ENCODE measurements around the gene PLA2G4B. TPM values are rescaled to one million over a fixed set of nuclear protein-coding genes. Genes with fewer than 3 reads are reported as not detected.

Gene PLA2G4B
- total and polyA plus RNA-seq, 3 donors from 2014 or later, result 7.4 to 16.6 (median 16.4) TPM

- Histone ChIP-seq H3K27me3 (no peaks in the 10 kb centered on the region), H3K27ac (no peak overlapping the region), H3K4me3 (no peak overlapping the region), H3K36me3 (ENCODE audit: low read depth, missing control alignments) (no peaks in the 10 kb centered on the region), H3K9me3 (no peaks in the 10 kb centered on the region), H3K4me1 (peaks cover 8% of the 10 kb centered on the region)
- TF ChIP-seq, protein P1, sequence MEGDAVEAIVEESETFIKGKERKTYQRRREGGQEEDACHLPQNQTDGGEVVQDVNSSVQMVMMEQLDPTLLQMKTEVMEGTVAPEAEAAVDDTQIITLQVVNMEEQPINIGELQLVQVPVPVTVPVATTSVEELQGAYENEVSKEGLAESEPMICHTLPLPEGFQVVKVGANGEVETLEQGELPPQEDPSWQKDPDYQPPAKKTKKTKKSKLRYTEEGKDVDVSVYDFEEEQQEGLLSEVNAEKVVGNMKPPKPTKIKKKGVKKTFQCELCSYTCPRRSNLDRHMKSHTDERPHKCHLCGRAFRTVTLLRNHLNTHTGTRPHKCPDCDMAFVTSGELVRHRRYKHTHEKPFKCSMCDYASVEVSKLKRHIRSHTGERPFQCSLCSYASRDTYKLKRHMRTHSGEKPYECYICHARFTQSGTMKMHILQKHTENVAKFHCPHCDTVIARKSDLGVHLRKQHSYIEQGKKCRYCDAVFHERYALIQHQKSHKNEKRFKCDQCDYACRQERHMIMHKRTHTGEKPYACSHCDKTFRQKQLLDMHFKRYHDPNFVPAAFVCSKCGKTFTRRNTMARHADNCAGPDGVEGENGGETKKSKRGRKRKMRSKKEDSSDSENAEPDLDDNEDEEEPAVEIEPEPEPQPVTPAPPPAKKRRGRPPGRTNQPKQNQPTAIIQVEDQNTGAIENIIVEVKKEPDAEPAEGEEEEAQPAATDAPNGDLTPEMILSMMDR (IDR thresholded peaks at IDR 0.05), result no peak
- TF ChIP-seq POLR2A (IDR thresholded peaks at IDR 0.05), result no peak
- no peak for DNase-seq
- intact Hi-C loops (cut with DNase I; ENCODE audit: low total_unique reads), result no loop called here
- WGBS, 2 donors, result 94 to 95% methylated on average over 3 of the region's 3 CpGs
Measured at GRCh38 chr15:41832875-41833274, 5.8 kb upstream of the PLA2G4B start.

DNA sequence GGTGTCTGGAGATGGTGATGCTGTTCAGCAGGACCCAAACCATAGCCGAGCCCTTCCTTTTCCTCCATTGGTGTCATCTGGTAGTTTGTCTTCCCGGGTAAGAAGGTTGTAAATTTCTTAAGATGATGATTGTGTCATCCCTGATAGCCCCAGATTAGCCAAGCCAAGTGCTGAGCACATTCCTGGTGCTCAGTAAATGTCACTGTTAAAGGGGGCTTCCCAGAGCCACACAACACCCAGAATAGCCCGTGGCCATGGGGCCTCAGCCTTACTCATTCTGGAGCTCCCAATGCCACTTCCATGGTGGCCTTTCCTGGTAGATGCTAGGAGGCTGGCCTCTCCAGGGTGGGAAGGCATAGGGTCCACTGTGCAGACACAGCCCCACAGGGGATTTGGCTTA is 4.6 kb upstream of the PLA2G4B start:
- Histone ChIP-seq H3K4me3 (no peak overlapping the region), H3K27me3 (no peaks in the 10 kb centered on the region), H3K4me1 (peaks cover 2% of the 10 kb centered on the region), H3K9me3 (no peaks in the 10 kb centered on the region), H3K27ac (no peak overlapping the region), H3K36me3 (ENCODE audit: low read depth, missing control alignments) (no peaks in the 10 kb centered on the region)
- DNase-seq, result no peak
- TF ChIP-seq, protein P1 (IDR thresholded peaks at IDR 0.05), result no peak
- TF ChIP-seq POLR2A (IDR thresholded peaks at IDR 0.05), result no peak
- intact Hi-C loops (cut with DNase I; ENCODE audit: low total_unique reads), result no loop called here
- 78 to 84% methylated on average over 2 to 3 of the region's 3 CpGs for WGBS, 2 donors

- Histone ChIP-seq H3K4me3 (no peak overlapping the region), H3K27ac (no peak overlapping the region), H3K27me3 (no peaks in the 10 kb centered on the region), H3K36me3 (ENCODE audit: low read depth, missing control alignments) (no peaks in the 10 kb centered on the region), H3K4me1 (no peaks in the 10 kb centered on the region), H3K9me3 (no peaks in the 10 kb centered on the region)
- no peak for DNase-seq
- 75% methylated on average over 6 of the region's 6 CpGs; no CpG with 5 or more reads in 1 of the 2 donors for WGBS, 2 donors
- intact Hi-C loops (cut with DNase I; ENCODE audit: low total_unique reads), result no loop called here
- TF ChIP-seq POLR2A (IDR thresholded peaks at IDR 0.05), result no peak
- TF ChIP-seq, protein P1 (IDR thresholded peaks at IDR 0.05), result no peak
Measured at GRCh38 chr15:41836073-41836472, 2.6 kb upstream of the PLA2G4B start.

DNA sequence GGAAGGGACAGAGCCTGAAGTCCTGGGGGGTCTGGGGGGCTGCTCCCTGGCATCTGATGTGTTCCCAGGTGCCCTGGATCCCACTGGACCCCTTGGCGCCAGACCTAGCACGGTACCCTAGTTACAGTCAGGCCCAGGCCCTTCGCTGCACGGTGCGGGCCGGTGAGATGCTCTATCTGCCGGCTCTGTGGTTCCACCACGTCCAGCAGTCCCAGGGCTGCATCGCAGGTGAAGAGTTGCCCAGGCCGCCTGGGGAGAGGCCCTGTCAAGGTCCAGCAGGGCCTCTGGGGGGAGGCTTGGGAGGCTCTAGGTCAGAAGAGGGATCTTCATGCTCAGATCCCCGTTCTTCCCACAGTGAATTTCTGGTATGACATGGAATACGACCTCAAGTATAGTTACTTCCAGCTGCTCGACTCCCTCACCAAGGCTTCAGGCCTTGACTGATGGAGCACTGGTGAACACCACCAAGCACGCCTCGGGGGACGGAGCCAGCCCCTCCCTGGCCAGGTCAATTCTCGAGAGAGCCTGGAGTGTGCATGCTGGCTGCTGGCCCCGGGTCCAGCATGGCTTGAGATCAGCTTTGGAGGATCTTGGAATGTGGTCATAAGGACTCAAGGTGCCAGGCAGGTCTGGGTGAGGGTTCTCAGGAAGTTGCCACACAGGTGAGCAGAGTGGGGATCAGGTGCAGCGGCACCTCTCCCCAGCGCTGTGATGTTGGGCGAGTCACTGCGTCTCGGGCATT is 1.8 kb upstream of the PLA2G4B start:
- DNase-seq, result no peak
- intact Hi-C loops (cut with DNase I; ENCODE audit: low total_unique reads), result no loop called here
- TF ChIP-seq, protein P1 (IDR thresholded peaks at IDR 0.05), result no peak
- no peak for TF ChIP-seq POLR2A (IDR thresholded peaks at IDR 0.05)
- no peaks in the 10 kb centered on the region for H3K27me3 ChIP-seq
- H3K9me3 ChIP-seq, result no peaks in the 10 kb centered on the region
- no peak overlapping the region for H3K27ac ChIP-seq
- H3K4me1 ChIP-seq, result no peaks in the 10 kb centered on the region
- WGBS, 2 donors, result 92 to 96% methylated on average over 16 to 23 of the region's 23 CpGs
- H3K36me3 ChIP-seq (ENCODE audit: low read depth, missing control alignments), result no peaks in the 10 kb centered on the region
- H3K4me3 ChIP-seq, result no peak overlapping the region

Measured in testis (tissue), 3 donors.